ENCODE data around the gene DND1.
"Not testable (repeated sequence)": the region's sequence is repeated elsewhere in the genome, so short reads cannot be mapped to it uniquely, and the experiment has no call there.

The DND1 gene

DNA sequence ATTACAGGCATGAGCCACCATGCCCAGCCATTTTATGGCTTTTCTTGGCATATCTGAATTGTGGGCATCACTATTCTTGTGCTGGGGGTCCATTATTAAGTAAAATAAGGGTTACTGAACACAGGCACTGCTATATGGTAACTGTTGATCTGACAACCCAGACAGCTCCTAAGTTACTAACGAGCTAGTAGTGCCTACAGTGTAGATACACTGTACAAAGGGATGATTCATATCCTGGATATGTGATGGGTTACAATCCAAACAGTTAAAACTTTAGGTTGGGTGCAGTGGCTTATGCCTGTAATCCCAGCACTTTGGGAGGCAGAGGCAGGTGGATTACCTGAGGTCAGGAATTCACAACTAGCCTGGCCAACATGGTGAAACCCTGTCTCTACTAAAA, 44.7 kb downstream of the DND1 start:
- no peak for DNase-seq

DNA sequence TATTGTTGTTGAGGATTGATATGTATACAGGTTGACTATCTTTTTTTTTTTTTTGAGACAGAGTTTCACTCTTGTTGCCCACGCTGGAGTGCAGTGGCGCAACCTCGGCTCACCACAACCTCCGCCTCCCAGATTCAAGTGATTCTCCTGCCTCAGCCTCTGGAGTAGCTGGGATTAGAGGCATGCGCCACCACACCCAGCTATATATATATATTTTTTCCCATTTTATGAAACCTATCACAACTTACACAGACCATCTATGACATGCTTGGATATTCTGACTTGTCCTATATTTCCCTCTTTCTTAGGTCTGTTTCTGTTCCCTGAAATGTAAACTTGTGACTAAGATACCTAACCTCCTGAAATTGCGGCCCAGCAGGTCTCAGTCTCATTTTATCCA, 45.4 kb downstream of the DND1 start:
- DNase-seq = no peak

DNA sequence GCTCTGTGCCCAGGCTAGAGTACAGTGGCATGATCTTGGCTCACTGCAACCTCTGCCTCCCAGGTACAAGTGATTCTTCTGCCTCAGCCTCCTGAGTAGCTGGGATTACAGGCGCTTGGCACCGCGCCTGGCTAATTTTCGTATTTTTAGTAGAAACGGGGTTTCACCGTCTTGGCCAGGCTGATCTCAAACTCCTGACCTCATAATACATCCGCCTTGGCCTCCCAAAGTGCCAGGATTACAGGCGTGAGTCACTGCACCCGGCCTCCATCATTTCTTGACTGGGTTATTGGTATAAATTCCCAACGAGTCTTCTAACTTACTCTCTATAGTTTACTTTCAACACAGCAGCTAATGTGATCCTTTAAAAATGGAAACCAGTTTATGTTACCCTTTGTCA, 48.5 kb downstream of the DND1 start:
- not testable (repeated sequence) for DNase-seq

DNA sequence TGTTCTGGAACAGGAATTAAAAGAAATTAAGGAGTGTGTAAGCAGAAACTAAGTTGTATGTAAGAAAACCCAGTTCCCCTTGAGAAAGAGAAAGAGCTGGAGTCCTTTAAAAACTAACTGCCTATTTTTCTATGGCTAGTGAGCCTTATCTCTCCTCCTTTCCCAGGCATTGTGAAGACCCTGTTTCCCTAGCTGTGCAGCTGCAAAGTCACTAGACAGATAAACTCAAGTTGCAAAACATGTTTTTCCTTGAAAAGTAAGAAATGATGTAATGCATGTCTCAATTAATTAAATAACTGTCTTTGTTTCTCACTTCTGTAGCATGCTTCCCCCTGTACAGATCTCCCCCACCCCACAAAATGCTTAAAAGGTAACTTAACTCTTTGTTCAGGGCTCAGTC, 50.3 kb downstream of the DND1 start:
- not testable (repeated sequence) for DNase-seq

DNA sequence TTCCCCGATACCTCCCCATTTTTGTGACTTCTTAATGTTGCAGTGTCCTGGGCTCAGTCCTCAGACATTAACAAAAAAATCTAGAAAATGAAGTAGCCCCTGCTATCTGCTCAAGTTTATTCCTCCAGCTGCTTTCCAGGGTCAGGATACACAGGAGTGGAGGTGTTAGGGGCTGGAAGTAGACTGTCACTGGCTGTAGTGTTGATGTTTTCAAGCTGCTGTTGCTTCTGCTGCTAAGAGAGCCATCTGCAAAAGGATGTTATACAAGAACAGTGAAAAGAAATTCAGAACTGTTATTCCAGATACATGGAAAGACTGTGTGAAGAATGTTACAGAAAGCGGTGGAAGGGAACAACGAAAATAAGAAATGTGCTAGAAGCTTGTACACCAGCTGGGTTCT, 51.1 kb downstream of the DND1 start:
- no peak for DNase-seq
